Measurements from ENCODE around the gene ZNF112. TPM values are rescaled to one million over a fixed set of nuclear protein-coding genes. Genes with fewer than 3 reads are reported as not detected.

The ZNF112 gene
- total and polyA plus RNA-seq, 8 donors: 3.2 to 13.1 (median 11.7) TPM

- no peak for DNase-seq
- H3K9me3 ChIP-seq: peaks cover 0 to 61% of the 10 kb centered on the region in 2 donors
- no peak overlapping the region for H3K4me3 ChIP-seq
- intact Hi-C loops (cut with DNase I): no loop called here
- H3K4me1 ChIP-seq: no peaks in the 10 kb centered on the region
- no peaks in the 10 kb centered on the region for H3K36me3 ChIP-seq
- no peak for TF ChIP-seq CTCF (IDR thresholded peaks at IDR 0.05)
- no peaks in the 10 kb centered on the region for H3K27me3 ChIP-seq
- ATAC-seq: no peak
- no peak overlapping the region for H3K27ac ChIP-seq
Measured at GRCh38 chr19:44371815-44372480, 15.5 kb upstream of the ZNF112 start.

GRCh38 chr19:44367024-44367423 is 10.5 kb upstream of the ZNF112 start:
- H3K9me3 ChIP-seq: peaks cover 0 to 43% of the 10 kb centered on the region in 2 donors
- H3K27ac ChIP-seq: no peak overlapping the region
- H3K4me1 ChIP-seq: no peaks in the 10 kb centered on the region
- intact Hi-C loops (cut with DNase I): no loop called here
- H3K36me3 ChIP-seq: no peaks in the 10 kb centered on the region
- DNase-seq (no peak), ATAC-seq (no peak)
- H3K27me3 ChIP-seq: no peaks in the 10 kb centered on the region
- no peak overlapping the region for H3K4me3 ChIP-seq
- TF ChIP-seq CTCF (IDR thresholded peaks at IDR 0.05): no peak

GRCh38 chr19:44346556-44346955 is 9.9 kb downstream of the ZNF112 start:
- Histone ChIP-seq H3K4me1 (no peaks in the 10 kb centered on the region), H3K27ac (no peak overlapping the region), H3K27me3 (no peaks in the 10 kb centered on the region), H3K4me3 (no peak overlapping the region), H3K36me3 (peaks cover 0 to 26% of the 10 kb centered on the region in 2 donors), H3K9me3 (peaks cover 0 to 100% of the 10 kb centered on the region in 2 donors)
- ATAC-seq: no peak
- TF ChIP-seq CTCF (IDR thresholded peaks at IDR 0.05): no peak
- intact Hi-C loops (cut with DNase I): no loop called here
- no peak for DNase-seq

GRCh38 chr19:44345959-44346358 is 10.5 kb downstream of the ZNF112 start:
- Histone ChIP-seq H3K9me3 (peaks cover 0 to 100% of the 10 kb centered on the region in 2 donors), H3K4me1 (no peaks in the 10 kb centered on the region), H3K27me3 (no peaks in the 10 kb centered on the region), H3K27ac (no peak overlapping the region), H3K4me3 (no peak overlapping the region), H3K36me3 (peaks cover 0 to 32% of the 10 kb centered on the region in 2 donors)
- intact Hi-C loops (cut with DNase I): no loop called here
- DNase-seq (no peak), ATAC-seq (no peak)
- no peak for TF ChIP-seq CTCF (IDR thresholded peaks at IDR 0.05)

GRCh38 chr19:44344255-44344654 is 12.2 kb downstream of the ZNF112 start:
- no peak for DNase-seq
- Histone ChIP-seq H3K4me3 (no peak overlapping the region), H3K27me3 (no peaks in the 10 kb centered on the region), H3K9me3 (peaks cover 0 to 98% of the 10 kb centered on the region in 2 donors), H3K27ac (no peak overlapping the region), H3K4me1 (no peaks in the 10 kb centered on the region), H3K36me3 (peaks cover 0 to 48% of the 10 kb centered on the region in 2 donors)
- no peak for TF ChIP-seq CTCF (IDR thresholded peaks at IDR 0.05)
- ATAC-seq: no peak
- intact Hi-C loops (cut with DNase I): no loop called here
